H1 (cell line): Measurements from ENCODE around the gene C16orf90. TPM values are rescaled to one million over a fixed set of nuclear protein-coding genes. Genes with fewer than 3 reads are reported as not detected.

Experiments
- CEBPB ChIP-seq: IDR thresholded peaks from 2 replicates; pipeline ENCODE4 v1.6.1; 2012; ENCODE audit warnings: low read depth, low read length
- CHD2 ChIP-seq: IDR thresholded peaks from 2 replicates; pipeline ENCODE4 v1.6.1; 2012; ENCODE audit warnings: low read length, improper control_type of control experiment
- CTCF ChIP-seq, 3 experiments: IDR thresholded peaks; 1 replicate in 2 of 3; 2 replicates in 1 of 3; pipeline versions ENCODE4 v1.5.1 to v1.6.1; 2011; ENCODE audit warnings: low read length in 3 of 3, mild to moderate bottlenecking in 3 of 3, inconsistent platforms in 2 of 3, low read depth in 1 of 3, moderate library complexity in 1 of 3; ENCODE audit not compliant: insufficient read depth in 1 of 3; ENCODE audit errors: control extremely low read depth in 1 of 3
- FOSL1 ChIP-seq: IDR thresholded peaks from 2 replicates; pipeline ENCODE4 v1.6.1; 2011; ENCODE audit warnings: mild to moderate bottlenecking, low read depth, low read length, moderate library complexity; ENCODE audit not compliant: insufficient read depth
- JUND ChIP-seq: IDR thresholded peaks from 2 replicates; pipeline ENCODE4 v1.6.1; 2011; ENCODE audit warnings: mild to moderate bottlenecking, improper control_type of control experiment, low read length
- KDM4A ChIP-seq: IDR thresholded peaks from one replicate; pipeline ENCODE4 v1.7.1; 2012; ENCODE audit warnings: low read depth, mild to moderate bottlenecking, moderate library complexity, low read length, inconsistent platforms; ENCODE audit not compliant: severe bottlenecking
- POLR2AphosphoS5 ChIP-seq: IDR thresholded peaks from 2 replicates; pipeline ENCODE4 v1.6.1; 2011; ENCODE audit warnings: low read depth, low read length
- polyA plus RNA-seq, 7 experiments: library from polyadenylated mRNA; depleted of rRNA in 3 of 7; stranded (reverse) in 5 of 7; unstranded in 2 of 7; fragments of >200 nt in 5 of 7; fragments of 200-250 nt in 2 of 7; gene quantifications; 1 replicate in 5 of 7; 2 replicates in 1 of 7; 4 replicates in 1 of 7; pipeline versions ENCODE4 v1.2.1 to v1.2.3, GENCODE V29; 2011 to 2013; ENCODE audit warnings: missing spikeins in 2 of 7, mixed read lengths in 2 of 7
- total RNA-seq: library from RNA; stranded (reverse); fragmentation: NEBNext Ultra II Directional; extraction: Animal tissue kit (Norgen Biotek cat#: 25700); gene quantifications from 2 replicates; pipeline ENCODE4 v1.2.1, GENCODE V29; 2021

Gene C16orf90
- total and polyA plus RNA-seq, 2 of the 8 experiments (the other 6 are each of a cell fraction or from before 2014, with no cell fraction given): not detected

- peak; percentile 18 to 25 (median 20); a peak in 3 of 4 replicates for TF ChIP-seq CTCF (IDR thresholded peaks at IDR 0.05; ENCODE audit: control extremely low read depth in 1 of 3, insufficient read depth in 1 of 3, low read depth in 1 of 3, low read length in 3 of 3)
- no peak for TF ChIP-seq CHD2
- TF ChIP-seq KDM4A: no peak
- TF ChIP-seq CEBPB: no peak
- TF ChIP-seq JUND: no peak
- TF ChIP-seq FOSL1: no peak
- TF ChIP-seq POLR2AphosphoS5: no peak
Observed at GRCh38 chr16:3490911-3491629, 4.2 kb downstream of the C16orf90 start (continued).
